Effector memory CD8-positive, alpha-beta T cell (primary cell): Measurements from ENCODE around the gene KHK.

Experiments used
- ATAC-seq: fragments of 150-1000 bp; cut with Tn5 transposase; replicated peaks from 2 replicates; pipeline ENCODE4 v1.10.0; 2021; ENCODE audit warnings: mild to moderate bottlenecking, moderate library complexity
- DNase-seq, 3 experiments: peaks; one replicate each; pipeline ENCODE4 v3.0.0; 2021
- H3K27ac Mint-ChIP-seq, 2 donors: one replicate each; pipeline ENCODE4 v1.8.0; 2022; ENCODE audit warnings: mild to moderate bottlenecking in 2 of 2, mixed read lengths in 2 of 2, moderate library complexity in 2 of 2
- H3K27me3 Mint-ChIP-seq, 2 donors: one replicate each; pipeline ENCODE4 v1.8.0; 2022; ENCODE audit warnings: mixed read lengths in 2 of 2
- H3K36me3 Mint-ChIP-seq: one replicate; pipeline ENCODE4 v1.8.0; 2022; ENCODE audit warnings: mild to moderate bottlenecking, moderate library complexity, mixed read lengths; ENCODE audit not compliant: insufficient read depth
- H3K4me1 Mint-ChIP-seq, 2 donors: one replicate each; pipeline ENCODE4 v1.8.0; 2022; ENCODE audit warnings: low read depth in 2 of 2, mixed read lengths in 2 of 2
- H3K4me3 Mint-ChIP-seq, 2 donors: one replicate each; pipeline ENCODE4 v1.8.0; 2022; ENCODE audit warnings: mild to moderate bottlenecking in 2 of 2, mixed read lengths in 2 of 2, moderate library complexity in 2 of 2
- H3K9me3 Mint-ChIP-seq, 2 donors: one replicate each; pipeline ENCODE4 v1.8.0; 2022; ENCODE audit warnings: mixed read lengths in 2 of 2

The KHK gene

GRCh38 chr2:27123302-27124150, 37.0 kb downstream of the KHK start, which contains the start of gene ABHD1:
Gene ABHD1, plus strand, starts transcription at chr2:27123815. Its CDS starts 134 bp downstream, at chr2:27123949.
- ATAC-seq (peak; percentile 91), DNase-seq (peak; percentile 54 to 58 (median 56))
- Mint-ChIP-seq H3K27ac (peak within 1 kb of the TSS; percentile 84 to 93), H3K4me1 (peaks cover 15 to 19% of the 10 kb centered on the region in 2 donors), H3K4me3 (peak within 1 kb of the TSS; percentile 91 to 97), H3K36me3 (peaks cover 4% of the 10 kb centered on the region), H3K9me3 (no peaks in the 10 kb centered on the region), H3K27me3 (peaks cover 13 to 20% of the 10 kb centered on the region in 2 donors)

DNA sequence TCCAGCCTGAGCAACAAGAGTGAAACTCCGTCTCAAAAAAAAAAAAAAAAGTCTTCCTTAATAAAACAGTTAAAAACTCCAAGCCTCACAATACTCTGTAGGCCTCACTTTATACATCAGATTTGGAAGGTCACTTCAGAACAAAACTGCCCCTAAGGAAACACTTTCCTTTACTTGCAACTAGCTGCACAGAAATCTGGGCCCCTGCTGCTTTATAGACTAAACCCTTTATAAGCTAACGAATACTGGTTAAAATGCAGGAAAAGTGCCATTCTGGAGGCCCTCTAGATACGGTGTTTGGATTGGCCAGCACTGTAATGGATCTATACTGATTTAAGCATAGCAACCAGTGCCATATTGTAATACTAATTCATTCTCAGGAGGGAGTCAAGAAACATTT, 38.5 kb downstream of the KHK start:
- H3K27ac Mint-ChIP-seq, result peak overlapping the region in 1 of 2 donors; percentile 84
- peaks cover 4% of the 10 kb centered on the region for H3K36me3 Mint-ChIP-seq
- ATAC-seq (no peak), DNase-seq (no peak)
- H3K4me1 Mint-ChIP-seq, result peaks cover 15% of the 10 kb centered on the region in 2 donors
- H3K27me3 Mint-ChIP-seq, result peaks cover 2 to 4% of the 10 kb centered on the region in 2 donors
- H3K4me3 Mint-ChIP-seq, result peak overlapping the region in 1 of 2 donors; percentile 91
- no peaks in the 10 kb centered on the region for H3K9me3 Mint-ChIP-seq

- Mint-ChIP-seq H3K27ac (no peak overlapping the region), H3K4me1 (peaks cover 15 to 22% of the 10 kb centered on the region in 2 donors), H3K4me3 (no peak overlapping the region), H3K36me3 (peaks cover 4% of the 10 kb centered on the region), H3K9me3 (no peaks in the 10 kb centered on the region), H3K27me3 (no peaks in the 10 kb centered on the region)
- DNase-seq (no peak), ATAC-seq (no peak)
Measured at GRCh38 chr2:27126252-27126710, 39.7 kb downstream of the KHK start.

DNA sequence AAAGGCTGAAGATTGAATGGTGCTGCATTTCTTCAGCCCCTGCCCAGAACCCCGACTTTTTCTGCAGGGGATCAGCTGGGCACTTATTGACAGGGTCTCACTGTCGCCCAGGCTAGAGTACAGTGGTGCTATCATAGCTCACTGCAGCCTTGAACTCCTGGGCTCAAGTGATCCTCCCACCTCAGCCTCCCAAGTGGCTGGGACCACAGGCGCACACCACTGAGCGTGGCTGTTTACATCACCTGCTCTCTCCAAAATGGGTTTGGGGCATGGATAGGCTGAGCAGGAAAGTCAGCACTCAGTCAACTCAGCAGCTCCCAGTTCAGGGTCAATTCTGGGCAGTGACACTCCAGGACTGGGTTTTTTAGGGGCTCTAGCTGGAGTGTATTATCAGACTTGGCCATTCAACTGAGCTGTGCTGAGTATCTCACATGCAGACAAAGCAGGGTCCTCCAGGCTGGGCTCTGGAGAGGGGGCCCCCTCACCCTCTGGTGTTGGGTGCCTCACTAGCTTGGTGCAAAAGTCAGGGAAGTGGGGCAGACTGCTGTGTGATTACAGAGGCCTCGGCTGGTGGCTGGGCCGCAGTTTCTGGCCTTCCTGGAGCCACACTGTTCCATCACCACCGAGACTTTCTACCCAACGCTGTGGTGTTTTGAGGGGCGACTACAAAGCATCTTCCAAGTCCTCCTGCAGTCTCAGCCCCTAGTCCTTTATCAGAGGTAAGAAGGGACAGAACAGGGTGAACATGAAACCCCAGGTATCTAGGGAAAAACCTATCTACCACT, 41.5 kb downstream of the KHK start:
- ATAC-seq (no peak), DNase-seq (no peak)
- Mint-ChIP-seq H3K9me3 (no peaks in the 10 kb centered on the region), H3K4me1 (peaks cover 14 to 21% of the 10 kb centered on the region in 2 donors), H3K36me3 (peaks cover 8% of the 10 kb centered on the region), H3K4me3 (no peak overlapping the region), H3K27me3 (no peaks in the 10 kb centered on the region), H3K27ac (no peak overlapping the region)

- ATAC-seq (no peak), DNase-seq (no peak)
- H3K4me3 Mint-ChIP-seq, result no peak overlapping the region
- no peaks in the 10 kb centered on the region for H3K9me3 Mint-ChIP-seq
- H3K4me1 Mint-ChIP-seq, result peaks cover 17 to 24% of the 10 kb centered on the region in 2 donors
- H3K36me3 Mint-ChIP-seq, result peaks cover 15% of the 10 kb centered on the region
- H3K27ac Mint-ChIP-seq, result no peak overlapping the region
- no peaks in the 10 kb centered on the region for H3K27me3 Mint-ChIP-seq
Measured at GRCh38 chr2:27128668-27129571, 42.3 kb downstream of the KHK start.

GRCh38 chr2:27130396-27130795, 43.8 kb downstream of the KHK start:
- ATAC-seq, result no peak
- no peak for DNase-seq
- Mint-ChIP-seq H3K27ac (peak overlapping the region in 1 of 2 donors; percentile 75), H3K27me3 (no peaks in the 10 kb centered on the region), H3K36me3 (peaks cover 30% of the 10 kb centered on the region), H3K4me3 (no peak overlapping the region), H3K4me1 (peaks cover 18 to 27% of the 10 kb centered on the region in 2 donors), H3K9me3 (no peaks in the 10 kb centered on the region)

DNA sequence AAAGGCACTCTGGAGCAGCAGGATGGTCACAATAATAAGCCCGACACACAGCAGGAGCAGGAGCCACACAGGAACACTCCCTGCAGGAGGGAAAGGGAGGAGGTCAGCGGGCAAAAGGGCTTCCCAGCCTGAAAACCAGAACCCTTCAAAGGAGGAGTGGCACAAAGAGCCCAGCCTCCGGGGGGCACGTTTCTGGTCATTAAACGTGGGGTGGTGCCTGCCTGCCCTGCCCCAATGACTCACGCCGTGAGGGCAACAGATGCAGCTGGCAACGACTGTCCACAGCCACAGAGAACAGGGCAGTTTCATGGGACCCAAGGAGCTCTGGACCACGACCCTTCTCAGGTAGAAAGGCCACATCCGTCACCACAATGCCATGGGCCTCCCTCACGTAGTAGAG, 44.9 kb downstream of the KHK start:
- Mint-ChIP-seq H3K9me3 (no peaks in the 10 kb centered on the region), H3K4me1 (peaks cover 18 to 29% of the 10 kb centered on the region in 2 donors), H3K27me3 (no peaks in the 10 kb centered on the region), H3K27ac (peak overlapping the region in 1 of 2 donors; percentile 91), H3K36me3 (peaks cover 38% of the 10 kb centered on the region), H3K4me3 (peak overlapping the region; percentile 8 to 10)
- DNase-seq (no peak), ATAC-seq (no peak)

GRCh38 chr2:27133195-27133875, 46.8 kb downstream of the KHK start:
- H3K27me3 Mint-ChIP-seq, result no peaks in the 10 kb centered on the region
- H3K4me1 Mint-ChIP-seq, result peaks cover 18 to 29% of the 10 kb centered on the region in 2 donors
- H3K9me3 Mint-ChIP-seq, result no peaks in the 10 kb centered on the region
- H3K27ac Mint-ChIP-seq, result peak overlapping the region; percentile 91 to 98
- H3K4me3 Mint-ChIP-seq, result peak overlapping the region; percentile 80 to 95
- no peak for DNase-seq
- peaks cover 38% of the 10 kb centered on the region for H3K36me3 Mint-ChIP-seq
- no peak for ATAC-seq

DNA sequence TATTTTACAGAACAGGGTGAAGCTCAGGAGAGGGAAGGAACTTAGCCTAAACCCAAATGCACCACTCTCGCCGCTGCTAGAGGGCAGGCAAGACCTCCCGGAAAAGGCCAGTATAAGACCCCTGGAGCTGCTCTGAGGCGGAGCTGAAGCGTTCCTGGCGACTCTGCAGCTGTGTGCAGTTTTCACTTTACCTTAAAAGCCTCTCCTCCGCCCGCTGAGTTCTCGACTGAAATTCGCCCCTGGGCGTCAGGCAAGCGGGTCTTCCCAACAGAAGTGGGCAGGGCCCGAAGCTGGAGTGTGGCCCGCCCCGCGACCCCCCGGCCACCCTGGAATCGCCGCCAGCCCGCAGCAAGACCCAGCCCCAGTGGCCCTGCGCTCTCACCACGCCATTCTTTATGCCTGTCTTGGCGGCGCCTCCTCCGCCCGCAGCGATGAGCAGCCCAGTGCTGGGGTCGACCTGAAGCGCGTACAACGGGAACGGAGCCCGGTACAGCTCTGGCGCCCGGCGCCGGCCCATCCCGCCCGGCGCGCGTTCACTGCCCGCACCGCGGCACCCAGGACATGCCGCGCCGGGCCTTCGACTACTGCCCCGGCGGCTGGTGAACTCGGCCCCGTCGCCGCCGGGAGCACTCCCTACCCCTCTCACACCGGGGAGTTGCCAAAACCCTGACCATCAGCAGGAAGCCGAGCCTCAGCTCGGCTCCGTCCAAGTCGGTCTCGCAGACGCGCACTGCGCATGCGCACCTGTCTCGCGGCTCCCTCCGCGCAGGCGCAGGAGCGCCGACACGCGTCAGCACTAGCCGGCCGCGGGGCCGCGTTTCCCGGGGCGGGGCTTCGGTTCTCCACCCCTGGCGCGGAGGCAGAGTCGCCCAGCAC, 47.6 kb downstream of the KHK start, which contains the start of gene PREB:
TSS of gene PREB (minus strand) at position 732 of the 876 bp plus-strand sequence. CDS start at position 517, 215 bp downstream.
- Mint-ChIP-seq H3K4me3 (peak within 1 kb of the TSS; percentile 80 to 95), H3K9me3 (no peaks in the 10 kb centered on the region), H3K4me1 (peaks cover 18 to 29% of the 10 kb centered on the region in 2 donors), H3K36me3 (peaks cover 38% of the 10 kb centered on the region), H3K27ac (peak within 1 kb of the TSS; percentile 91 to 98), H3K27me3 (no peaks in the 10 kb centered on the region)
- DNase-seq (peak; percentile 97 to 99 (median 98)), ATAC-seq (peak; percentile 96)

- peaks cover 38% of the 10 kb centered on the region for H3K36me3 Mint-ChIP-seq
Measured at GRCh38 chr2:27134781-27135477, 48.4 kb downstream of the KHK start.

DNA sequence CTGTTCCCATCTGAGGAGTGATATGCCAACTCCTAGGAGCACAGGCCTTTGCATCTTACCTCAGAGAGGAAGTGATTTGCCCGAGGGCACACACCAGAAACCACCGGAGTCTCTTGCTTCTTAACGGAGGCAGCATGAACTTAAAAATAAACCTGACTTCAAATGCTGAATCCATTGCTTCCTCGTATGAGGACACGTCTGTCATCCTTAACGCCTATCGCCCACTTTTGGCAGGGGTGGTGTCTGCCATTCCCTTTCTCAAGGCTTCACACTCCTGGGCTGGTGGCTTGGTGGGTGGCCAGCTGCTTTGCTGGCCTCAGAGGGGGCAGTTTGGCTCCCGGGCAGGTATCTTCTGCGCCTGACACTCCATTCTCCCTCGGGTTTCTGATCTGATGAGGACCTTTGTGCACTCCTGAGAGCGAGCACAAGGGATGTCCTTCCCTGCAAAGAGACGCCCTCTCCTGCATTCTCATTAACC, 48.9 kb downstream of the KHK start:
- DNase-seq (no peak), ATAC-seq (no peak)
- Mint-ChIP-seq H3K4me1 (peaks cover 18 to 29% of the 10 kb centered on the region in 2 donors), H3K4me3 (peak overlapping the region; percentile 80 to 95), H3K9me3 (no peaks in the 10 kb centered on the region), H3K27ac (peak overlapping the region in 1 of 2 donors; percentile 91), H3K27me3 (no peaks in the 10 kb centered on the region), H3K36me3 (peaks cover 38% of the 10 kb centered on the region)

More at GRCh38 chr2:27134781-27135477, 48.4 kb downstream of the KHK start:
- Mint-ChIP-seq H3K4me1 (peaks cover 18 to 29% of the 10 kb centered on the region in 2 donors), H3K4me3 (peak overlapping the region; percentile 80 to 95), H3K27ac (peak overlapping the region; percentile 91 to 98), H3K9me3 (no peaks in the 10 kb centered on the region), H3K27me3 (no peaks in the 10 kb centered on the region)
- no peak for DNase-seq
- ATAC-seq, result no peak
